Adrenal gland (tissue), 12 donors: ENCODE results near the gene UST. TPM values are rescaled to one million over a fixed set of nuclear protein-coding genes. Genes with fewer than 3 reads are reported as not detected.

Experiments used
- DNase-seq, 7 donors: peaks; one replicate each; pipeline ENCODE4 v3.0.0-alpha.2; 2019 to 2020
- H3K27ac ChIP-seq, 5 donors: fragments of 200-600 bp; sonication (generic) in 4 of 5; 1 replicate in 3 of 5; 2 replicates in 2 of 5; pipeline versions ENCODE4 v1.5.1 to v1.8.0; 2016 to 2020; ENCODE audit warnings: mild to moderate bottlenecking in 1 of 5
- H3K27me3 ChIP-seq: fragments of 200-600 bp; 2 replicates; pipeline ENCODE4 v1.8.0; 2021
- H3K36me3 ChIP-seq, 2 donors: fragments of 200-600 bp; replicated peaks in 1 of 2; 1 replicate in 1 of 2; 2 replicates in 1 of 2; pipeline versions ENCODE4 v1.5.1 to v1.8.0; 2018 to 2022
- H3K4me1 ChIP-seq, 2 donors: fragments of 200-600 bp; replicated peaks in 1 of 2; 1 replicate in 1 of 2; 2 replicates in 1 of 2; pipeline versions ENCODE4 v1.5.1 to v1.8.0; 2018 to 2021
- H3K4me3 ChIP-seq, 4 donors: fragments of 200-600 bp; sonication (generic) in 3 of 4; one replicate each; pipeline ENCODE4 v1.5.1; 2016 to 2018
- H3K9me3 ChIP-seq, 3 donors: fragments of 200-600 bp; sonication (generic) in 1 of 3; replicated peaks in 1 of 3; 1 replicate in 2 of 3; 2 replicates in 1 of 3; pipeline versions ENCODE4 v1.5.1 to v1.8.0; 2016 to 2021
- CTCF ChIP-seq, 6 experiments: fragments of 450-650 bp in 4 of 6; fragments of 200-600 bp in 2 of 6; sonication (generic) in 1 of 6; IDR thresholded peaks; 1 replicate in 5 of 6; 2 replicates in 1 of 6; pipeline versions ENCODE4 v1.5.1 to v1.8.0; 2016 to 2021; ENCODE audit warnings: antibody characterized with exemption in 6 of 6, mild to moderate bottlenecking in 2 of 6, moderate library complexity in 1 of 6
- POLR2A ChIP-seq, 2 donors: fragments of 450-650 bp; IDR thresholded peaks; one replicate each; pipeline ENCODE4 v1.6.1; 2017; ENCODE audit warnings: antibody characterized with exemption in 2 of 2, mild to moderate bottlenecking in 2 of 2, moderate library complexity in 1 of 2
- whole genome bisulfite sequencing, 4 donors: extraction: QIAGEN DNeasy Blood & Tissue Kit in 2 of 4; methylation state at CpG; one replicate each; pipeline versions ENCODE4 v1.1.5 to v1.1.7; 2013 to 2017; 5-methylcytosine and 5-hydroxymethylcytosine counted together
- intact Hi-C, 2 donors: fragments of 100-400 bp; cut with DNase I; formaldehyde crosslinking; loops; one replicate each; pipeline versions ENCODE4 v1.14.1 to v1.15.0; 2022 to 2023
- polyA plus RNA-seq, 3 donors: library from polyadenylated mRNA; stranded (reverse); fragments of 200-250 nt in 2 of 3; fragments of 350-450 nt in 1 of 3; fragmentation: Illumina TruSeq in 1 of 3; extraction: RNeasy Lipid Tissue Mini Kit (QIAGEN cat#74804) in 1 of 3; gene quantifications; one replicate each; pipeline ENCODE4 v1.2.3, GENCODE V29; 2013 to 2014
- total RNA-seq, 9 donors: library from RNA; depleted of rRNA in 4 of 9; stranded (reverse); fragments of >200 nt in 4 of 9; fragments of 120-200 nt in 1 of 9; fragmentation: NEBNext Ultra II Directional in 1 of 9; extraction: Animal tissue kit (Norgen Biotek cat#: 25700) in 1 of 9; gene quantifications; one replicate each; pipeline versions ENCODE4 v1.1.0 to v1.2.4, GENCODE V29; 2013 to 2023
- donor health status: healthy with polysubstance abuse.
- donor health status: Bipolar disorder and iron deficiency.
- donor health status: DM: yes; HTN: yes; CAD: no.
- donor health status: DM: no; HTN: no; CAD: no.
- donor health status: DM: no; HTN: no; CAD: no.
- donor health status: DM: yes; HTN: yes; CAD: no.

Gene UST
- total and polyA plus RNA-seq, 12 donors, result 5.9 to 37.4 (median 18.3) TPM

GRCh38 chr6:148867862-148868261, 121.0 kb downstream of the UST start:
- TF ChIP-seq POLR2A (IDR thresholded peaks at IDR 0.05) (no peak), CTCF (IDR thresholded peaks at IDR 0.05) (no peak)
- intact Hi-C loops, result no loop called here
- Histone ChIP-seq H3K4me1 (peaks cover 0 to 6% of the 10 kb centered on the region in 2 donors), H3K4me3 (no peak overlapping the region), H3K9me3 (no peaks in the 10 kb centered on the region), H3K27me3 (no peaks in the 10 kb centered on the region), H3K36me3 (no peaks in the 10 kb centered on the region), H3K27ac (peak overlapping the region in 1 of 5 donors; percentile 15)
- peak in 1 of 7 donors; percentile 23 for DNase-seq

- Histone ChIP-seq H3K27me3 (no peaks in the 10 kb centered on the region), H3K9me3 (no peaks in the 10 kb centered on the region), H3K4me3 (no peak overlapping the region), H3K4me1 (peaks cover 0 to 6% of the 10 kb centered on the region in 2 donors), H3K36me3 (no peaks in the 10 kb centered on the region), H3K27ac (peak overlapping the region in 2 of 5 donors; percentile 39 to 73)
- WGBS, 4 donors, result 47 to 54% (median 50%) methylated on average over 5 of the region's 5 CpGs
- intact Hi-C loops, result no loop called here
- peak in 1 of 7 donors; percentile 16 for DNase-seq
- TF ChIP-seq CTCF (IDR thresholded peaks at IDR 0.05) (no peak), POLR2A (IDR thresholded peaks at IDR 0.05) (no peak)
Observed at GRCh38 chr6:148868314-148868713, 121.5 kb downstream of the UST start.

GRCh38 chr6:148868901-148869300, 122.1 kb downstream of the UST start:
- 59 to 65% (median 62%) methylated on average over 2 of the region's 2 CpGs for WGBS, 4 donors
- peak in 2 of 7 donors; percentile 40 to 41 for DNase-seq
- peak overlapping the region in 3 of 5 donors; percentile 16 to 73 (median 39) for H3K27ac ChIP-seq
- H3K4me1 ChIP-seq, result peaks cover 0 to 6% of the 10 kb centered on the region in 2 donors
- H3K9me3 ChIP-seq, result no peaks in the 10 kb centered on the region
- H3K4me3 ChIP-seq, result no peak overlapping the region
- intact Hi-C loops, result no loop called here
- H3K36me3 ChIP-seq, result no peaks in the 10 kb centered on the region
- TF ChIP-seq CTCF (IDR thresholded peaks at IDR 0.05), result no peak
- no peak for TF ChIP-seq POLR2A (IDR thresholded peaks at IDR 0.05)
- H3K27me3 ChIP-seq, result no peaks in the 10 kb centered on the region

- intact Hi-C loops, result no loop called here
- Histone ChIP-seq H3K9me3 (no peaks in the 10 kb centered on the region), H3K36me3 (no peaks in the 10 kb centered on the region), H3K4me1 (peaks cover 0 to 6% of the 10 kb centered on the region in 2 donors), H3K4me3 (no peak overlapping the region), H3K27me3 (no peaks in the 10 kb centered on the region), H3K27ac (peak overlapping the region in 1 of 5 donors; percentile 16)
- peak in 5 of 7 donors; percentile 35 to 61 (median 51) for DNase-seq
- no peak for TF ChIP-seq POLR2A (IDR thresholded peaks at IDR 0.05)
- TF ChIP-seq CTCF (IDR thresholded peaks at IDR 0.05), result no peak
- 74 to 80% (median 77%) methylated on average over 7 of the region's 7 CpGs for WGBS, 4 donors
Observed at GRCh38 chr6:148869585-148869984, 122.8 kb downstream of the UST start.
